Measurements from ENCODE around the gene SECTM1.

The SECTM1 gene

DNA sequence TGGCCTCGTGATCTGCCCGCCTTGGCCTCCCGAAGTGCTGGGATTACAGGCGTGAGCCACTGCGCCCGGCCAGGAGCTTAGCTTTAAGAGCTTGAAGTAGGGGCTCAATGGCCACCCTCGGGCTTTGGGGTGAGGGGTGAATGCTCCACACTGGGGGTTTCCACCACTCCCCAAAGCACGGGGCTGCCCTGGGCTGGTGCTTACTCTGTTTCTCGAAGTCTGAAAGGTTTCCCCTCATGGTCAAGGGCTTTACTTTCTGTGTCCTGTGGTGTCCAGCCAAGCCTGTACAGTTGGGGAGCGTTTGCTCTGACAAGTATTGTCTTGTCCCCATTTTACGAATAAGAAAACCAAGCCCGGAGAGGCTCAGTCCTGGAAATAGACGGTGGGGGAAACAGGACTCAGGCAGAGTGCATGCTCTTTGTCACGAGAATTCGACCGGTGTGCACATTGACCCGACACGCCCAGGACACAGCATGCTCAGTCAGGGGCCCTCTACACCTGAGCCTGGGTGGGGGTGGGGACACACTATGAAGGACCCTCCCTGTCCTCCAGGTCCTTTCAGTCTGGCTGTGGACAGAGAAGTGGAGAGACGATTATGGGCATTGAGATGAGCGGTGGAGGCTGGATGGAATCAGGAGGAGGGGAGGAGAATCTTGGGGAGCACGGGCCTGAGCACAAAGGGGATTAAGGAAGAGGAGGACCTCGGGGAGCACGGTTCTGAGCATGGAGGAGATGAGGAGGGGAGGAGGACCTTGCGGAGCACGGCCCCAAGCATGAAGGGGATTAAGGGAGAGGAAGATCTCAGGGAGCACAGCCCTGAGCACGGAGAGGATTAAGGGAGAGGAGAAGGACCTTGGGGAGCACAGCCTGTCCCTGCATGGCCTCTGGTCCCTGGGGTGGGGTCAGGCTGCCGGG is 23.7 kb downstream of the SECTM1 start:
- DNase-seq (ENCODE audit: low read depth, low spot score), result no peak
- no peak overlapping the region for H3K4me3 ChIP-seq (ENCODE audit: low read depth, low read length)
- ChIA-PET CTCF (interaction anchor here (1.1 to 1.3 kb wide), 5 partner anchors 9 to 12 kb away, joined by 3 to 9 read pairs (median 4); no protein-coding TSS in a partner anchor), POLR2A (no interaction called here)
- TF ChIP-seq, protein P1, sequence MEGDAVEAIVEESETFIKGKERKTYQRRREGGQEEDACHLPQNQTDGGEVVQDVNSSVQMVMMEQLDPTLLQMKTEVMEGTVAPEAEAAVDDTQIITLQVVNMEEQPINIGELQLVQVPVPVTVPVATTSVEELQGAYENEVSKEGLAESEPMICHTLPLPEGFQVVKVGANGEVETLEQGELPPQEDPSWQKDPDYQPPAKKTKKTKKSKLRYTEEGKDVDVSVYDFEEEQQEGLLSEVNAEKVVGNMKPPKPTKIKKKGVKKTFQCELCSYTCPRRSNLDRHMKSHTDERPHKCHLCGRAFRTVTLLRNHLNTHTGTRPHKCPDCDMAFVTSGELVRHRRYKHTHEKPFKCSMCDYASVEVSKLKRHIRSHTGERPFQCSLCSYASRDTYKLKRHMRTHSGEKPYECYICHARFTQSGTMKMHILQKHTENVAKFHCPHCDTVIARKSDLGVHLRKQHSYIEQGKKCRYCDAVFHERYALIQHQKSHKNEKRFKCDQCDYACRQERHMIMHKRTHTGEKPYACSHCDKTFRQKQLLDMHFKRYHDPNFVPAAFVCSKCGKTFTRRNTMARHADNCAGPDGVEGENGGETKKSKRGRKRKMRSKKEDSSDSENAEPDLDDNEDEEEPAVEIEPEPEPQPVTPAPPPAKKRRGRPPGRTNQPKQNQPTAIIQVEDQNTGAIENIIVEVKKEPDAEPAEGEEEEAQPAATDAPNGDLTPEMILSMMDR (IDR thresholded peaks at IDR 0.05; ENCODE audit: insufficient read depth, low read length, missing control alignments), result no peak

DNA sequence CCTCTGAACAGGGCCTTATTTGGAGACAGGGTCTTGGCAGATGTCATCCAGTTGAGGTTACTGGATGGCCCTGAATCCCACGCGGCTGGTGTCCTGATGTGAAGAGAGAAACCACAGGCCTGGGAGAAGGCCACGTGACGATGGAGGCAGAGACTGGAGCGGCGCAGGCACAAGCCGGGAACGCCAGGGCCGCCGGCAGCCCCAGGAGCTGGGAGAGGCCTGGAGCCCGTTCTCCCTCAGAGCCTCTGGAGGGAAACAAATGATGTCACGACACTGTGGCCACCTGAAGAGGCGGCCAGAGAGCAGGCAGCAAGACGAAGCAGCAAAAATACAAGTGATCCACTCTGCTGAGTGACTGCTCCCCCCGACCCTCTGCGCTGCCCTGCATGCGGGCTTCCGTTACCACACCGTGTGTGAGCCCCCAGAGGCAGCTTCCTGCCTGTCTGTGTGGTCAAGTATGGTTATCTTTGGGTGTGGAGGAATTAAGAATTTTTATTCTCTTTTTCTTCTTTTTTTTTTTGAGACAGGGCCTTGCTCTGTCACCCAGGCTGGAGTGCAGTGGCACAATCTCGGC is 27.8 kb downstream of the SECTM1 start:
- DNase-seq (ENCODE audit: low read depth, low spot score), result no peak
- ChIA-PET POLR2A (no interaction called here), CTCF (interaction anchor here (0.6 to 1.3 kb wide), 4 partner anchors 9 to 46 kb away, joined by 3 read pairs; partner anchors contain the start of gene CD7)
- TF ChIP-seq, protein P1 (IDR thresholded peaks at IDR 0.05; ENCODE audit: insufficient read depth, low read length, missing control alignments), result no peak
- no peak overlapping the region for H3K4me3 ChIP-seq (ENCODE audit: low read depth, low read length)

DNA sequence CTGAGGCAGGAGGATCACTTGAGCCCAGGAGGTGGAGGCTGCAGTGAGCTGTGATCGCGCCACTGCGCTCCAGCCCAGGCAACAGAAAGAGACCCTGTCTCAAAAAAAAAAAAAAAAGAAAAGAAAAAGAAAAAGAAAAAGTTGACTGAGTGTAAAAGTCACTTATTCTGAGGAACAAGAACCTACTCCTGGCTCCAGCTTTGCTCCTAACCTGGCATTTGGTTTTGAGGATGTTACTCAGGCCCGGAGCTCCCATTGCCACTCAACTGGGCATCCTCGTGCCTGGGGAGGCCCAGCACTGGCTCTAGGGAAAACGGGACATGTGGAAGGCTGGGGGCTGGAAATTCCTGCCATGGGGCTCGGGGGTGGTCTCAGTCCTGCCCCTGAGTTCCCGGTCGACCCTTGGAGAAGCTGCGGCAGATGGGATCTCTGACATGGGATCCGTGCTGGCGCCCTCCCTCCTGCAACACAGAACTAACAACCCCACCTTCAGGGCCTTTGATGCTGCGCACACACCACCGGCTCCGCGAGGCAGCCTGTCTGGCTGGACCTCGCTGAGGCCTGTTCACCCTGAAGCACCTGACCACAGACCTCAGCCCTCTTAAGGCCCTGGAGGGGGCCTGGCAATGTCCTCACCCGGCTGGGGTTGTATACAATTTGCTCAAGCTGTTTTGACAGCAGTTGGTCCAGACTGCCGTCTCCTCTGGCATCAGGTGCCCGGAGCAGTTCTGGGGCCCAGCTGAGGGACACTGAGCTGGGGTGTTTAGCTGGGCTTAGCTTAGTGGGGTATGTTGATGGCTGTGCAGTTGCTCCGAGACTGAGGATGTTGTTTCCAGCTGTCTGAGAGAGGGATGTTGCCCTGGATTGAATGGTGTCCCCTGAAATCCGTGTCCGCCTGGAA is 28.5 kb downstream of the SECTM1 start:
- no peak overlapping the region for H3K4me3 ChIP-seq (ENCODE audit: low read depth, low read length)
- ChIA-PET POLR2A (no interaction called here), CTCF (interaction anchor here (0.6 to 9.4 kb wide), 5 partner anchors 9 to 112 kb away, joined by 3 to 61 read pairs (median 3); partner anchors contain the start of genes HEXD and OGFOD3)
- DNase-seq (ENCODE audit: low read depth, low spot score), result no peak
- TF ChIP-seq, protein P1 (IDR thresholded peaks at IDR 0.05; ENCODE audit: insufficient read depth, low read length, missing control alignments), result no peak

DNA sequence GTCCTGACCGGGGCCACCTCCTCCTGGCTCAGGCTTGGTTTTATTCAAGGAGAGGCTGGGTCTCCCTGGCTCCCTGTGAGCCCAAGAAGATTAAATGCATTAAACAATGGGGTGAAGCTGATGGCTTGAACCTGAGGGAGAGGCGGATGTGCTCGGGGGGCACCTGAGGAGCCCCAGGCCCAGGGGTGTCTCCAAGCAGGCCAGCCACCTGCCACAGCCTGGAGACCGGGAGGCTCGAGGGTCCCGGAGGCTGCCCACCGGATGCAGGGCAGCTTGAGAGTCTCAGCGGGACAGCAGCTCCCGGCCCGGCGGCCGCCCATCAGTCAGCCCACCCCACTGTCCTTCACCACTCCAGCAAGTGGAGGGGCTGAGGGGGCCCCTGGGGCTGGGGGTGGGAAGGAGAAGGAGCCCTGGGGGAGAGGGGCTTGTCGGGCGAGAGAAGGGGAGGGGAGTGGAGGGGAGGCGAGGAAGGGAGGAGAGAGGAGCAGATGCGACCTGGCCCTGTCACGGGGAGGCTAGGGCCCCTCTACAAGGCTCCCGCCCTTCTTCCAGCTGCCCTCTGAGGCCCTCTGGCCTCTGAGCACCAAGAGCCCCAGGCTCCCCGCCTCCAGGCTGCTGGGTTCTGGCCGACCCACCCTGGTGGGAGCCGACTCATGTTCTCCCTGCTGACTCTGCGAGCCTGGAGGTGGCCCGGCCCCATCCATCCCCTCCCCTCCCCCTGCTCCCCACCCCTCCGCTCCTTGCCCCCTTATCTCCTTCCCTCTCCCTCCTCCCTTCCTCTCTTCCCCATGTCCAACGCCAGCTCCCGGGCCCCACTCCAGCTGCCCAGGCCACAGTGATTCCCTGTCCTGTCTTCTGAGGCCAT is 29.4 kb downstream of the SECTM1 start:
- POLR2A ChIA-PET, result interaction anchor here (1.2 kb wide), 1 partner anchor 12 kb away, joined by 3 read pairs; no protein-coding TSS in a partner anchor
- TF ChIP-seq, protein P1 (IDR thresholded peaks at IDR 0.05; ENCODE audit: insufficient read depth, low read length, missing control alignments), result no peak
- no peak for DNase-seq (ENCODE audit: low read depth, low spot score)
- H3K4me3 ChIP-seq (ENCODE audit: low read depth, low read length), result no peak overlapping the region
- CTCF ChIA-PET, result interaction anchor here (0.9 to 9.4 kb wide), 6 partner anchors 13 to 112 kb away, joined by 3 to 61 read pairs (median 4); partner anchors contain the start of genes CD7, HEXD and OGFOD3
